GF-D8 (cell line): ENCODE results near the gene IRX1.

Experiments used
- DNase-seq: peaks from one replicate; lab custom pipeline; 2025; lab: John Stamatoyannopoulos, UW

IRX1 gene

GRCh38 chr5:3650868-3651267 is 55.2 kb downstream of the IRX1 start:
- no peak for DNase-seq
